Spleen (tissue), 11 donors: ENCODE measurements around the gene SPAG17. TPM values are rescaled to one million over a fixed set of nuclear protein-coding genes. Genes with fewer than 3 reads are reported as not detected.
"Not testable (repeated sequence)": the region's sequence is repeated elsewhere in the genome, so short reads cannot be mapped to it uniquely, and the experiment has no call there.

Source experiments
- DNase-seq: peaks from one replicate; pipeline ENCODE4 v3.0.0-alpha.2; 2020
- H3K27ac ChIP-seq, 8 donors: fragments of 200-600 bp; sonication (generic) in 7 of 8; 1 replicate in 4 of 8; 2 replicates in 4 of 8; pipeline versions ENCODE4 v1.5.0 to v1.8.0; 2016 to 2021; ENCODE audit warnings: inconsistent platforms in 4 of 8, mild to moderate bottlenecking in 4 of 8, moderate library complexity in 1 of 8
- H3K27me3 ChIP-seq, 7 donors: fragments of 200-600 bp; sonication (generic) in 6 of 7; replicated peaks in 1 of 7; 1 replicate in 4 of 7; 2 replicates in 3 of 7; pipeline versions ENCODE4 v1.5.0 to v1.8.0; 2016 to 2021; ENCODE audit warnings: inconsistent platforms in 3 of 7, mild to moderate bottlenecking in 1 of 7
- H3K36me3 ChIP-seq, 6 donors: fragments of 200-600 bp; sonication (generic) in 5 of 6; 1 replicate in 4 of 6; 2 replicates in 2 of 6; pipeline versions ENCODE4 v1.5.0 to v1.8.0; 2016 to 2021; ENCODE audit warnings: inconsistent platforms in 2 of 6
- H3K4me1 ChIP-seq, 6 donors: fragments of 200-600 bp; sonication (generic) in 5 of 6; 1 replicate in 3 of 6; 2 replicates in 3 of 6; pipeline versions ENCODE4 v1.5.0 to v1.8.0; 2016 to 2021; ENCODE audit warnings: inconsistent platforms in 3 of 6
- H3K4me3 ChIP-seq, 8 donors: fragments of 200-600 bp; sonication (generic) in 7 of 8; 1 replicate in 4 of 8; 2 replicates in 4 of 8; pipeline versions ENCODE4 v1.5.0 to v1.8.0; 2016 to 2021; ENCODE audit warnings: inconsistent platforms in 4 of 8, mild to moderate bottlenecking in 4 of 8, moderate library complexity in 2 of 8
- H3K9me3 ChIP-seq, 8 donors: fragments of 200-600 bp; sonication (generic) in 7 of 8; 1 replicate in 4 of 8; 2 replicates in 4 of 8; pipeline versions ENCODE4 v1.5.0 to v1.8.0; 2016 to 2021; ENCODE audit warnings: inconsistent platforms in 4 of 8
- CTCF ChIP-seq, 11 experiments: fragments of 200-600 bp in 7 of 11; fragments of 450-650 bp in 4 of 11; sonication (generic) in 4 of 11; IDR thresholded peaks in 8 of 11; conservative IDR thresholded peaks in 3 of 11; 1 replicate in 7 of 11; 2 replicates in 4 of 11; pipeline versions ENCODE4 v1.4.0 to v1.8.0; 2016 to 2021; ENCODE audit warnings: antibody characterized with exemption in 11 of 11, inconsistent platforms in 4 of 11, mild to moderate bottlenecking in 1 of 11
- POLR2A ChIP-seq, 3 donors: fragments of 450-650 bp; IDR thresholded peaks; one replicate each; pipeline ENCODE4 v1.5.1; 2017; ENCODE audit warnings: antibody characterized with exemption in 3 of 3, mild to moderate bottlenecking in 1 of 3
- POLR2AphosphoS5 ChIP-seq, 3 donors: sonication (generic); formaldehyde crosslinking; IDR thresholded peaks; one replicate each; pipeline ENCODE4 v1.5.1; 2017; ENCODE audit warnings: antibody characterized with exemption in 3 of 3
- WGBS, 5 donors: extraction: QIAGEN DNeasy Blood & Tissue Kit in 3 of 5; methylation state at CpG; one replicate each; pipeline versions ENCODE4 v1.1.5 to v1.1.7; 2013 to 2018; 5-methylcytosine and 5-hydroxymethylcytosine counted together
- intact Hi-C: fragments of 100-400 bp; cut with DNase I; formaldehyde crosslinking; loops from one replicate; pipeline ENCODE4 v1.15.0; 2023; ENCODE audit warnings: low total_unique reads
- polyA plus RNA-seq, 3 donors: library from polyadenylated mRNA; stranded (reverse); fragments of 200-250 nt; gene quantifications; one replicate each; pipeline ENCODE4 v1.2.1, GENCODE V29; 2013
- total RNA-seq, 7 donors: library from RNA; depleted of rRNA in 3 of 7; stranded (reverse); fragments of >200 nt in 3 of 7; fragmentation: NEBNext Ultra II Directional in 4 of 7; extraction: Animal tissue kit (Norgen Biotek cat#: 25700) in 4 of 7; gene quantifications; one replicate each; pipeline versions ENCODE4 v1.1.0 to v1.2.1, GENCODE V29; 2016 to 2021
- donor health status: healthy with polysubstance abuse.
- donor health status: DM: no; HTN: no; CAD: no; lungs with moderate emphysema.
- donor health status: DM: no; HTN: no; CAD: no.
- donor health status: Bipolar disorder and iron deficiency.
- donor health status: healthy.
- donor health status: DM: no; HTN: no; CAD: no.
- donor health status: DM: yes; HTN: yes; CAD: no.

Gene SPAG17
- total and polyA plus RNA-seq, 10 donors = under 0.01 to 0.91 (median 0.28) TPM; not detected in 5

GRCh38 chr1:117930173-117930447 lies 254.9 kb downstream of the SPAG17 start:
- H3K27me3 ChIP-seq = no peaks in the 10 kb centered on the region
- intact Hi-C loops = no loop called here
- no peak for TF ChIP-seq CTCF (IDR thresholded peaks at IDR 0.05 in 8 of 11, conservative IDR thresholded peaks at IDR 0.05 in 3 of 11)
- TF ChIP-seq POLR2A (IDR thresholded peaks at IDR 0.05) = no peak
- no peak for TF ChIP-seq POLR2AphosphoS5 (IDR thresholded peaks at IDR 0.05)
- H3K27ac ChIP-seq = peak overlapping the region in 7 of 8 donors; percentile 90 to 98 (median 95)
- 0 to 1% (median 1%) methylated on average over 12 of the region's 12 CpGs for WGBS, 5 donors
- no peaks in the 10 kb centered on the region for H3K9me3 ChIP-seq
- H3K4me3 ChIP-seq = peak overlapping the region; percentile 82 to 99 (median 96)
- peaks cover 26 to 68% (median 56%) of the 10 kb centered on the region in 6 donors for H3K4me1 ChIP-seq
- no peak for DNase-seq
- peaks cover 0 to 21% (median 9%) of the 10 kb centered on the region in 6 donors for H3K36me3 ChIP-seq

- H3K4me1 ChIP-seq = peaks cover 26 to 69% (median 56%) of the 10 kb centered on the region in 6 donors
- intact Hi-C loops = no loop called here
Measured at GRCh38 chr1:117929343-117930172, 255.5 kb downstream of the SPAG17 start, which contains the start of the genes GDAP2 and WDR3. Gene GDAP2 (minus strand): TSS chr1:117929621. CDS start chr1:117920357, 9,264 bp downstream. Gene WDR3 (plus strand): TSS chr1:117929739. CDS start chr1:117933320, 3,581 bp downstream.

GRCh38 chr1:117928881-117929342 lies 256.1 kb downstream of the SPAG17 start:
- DNase-seq = no peak
- WGBS, 5 donors = 0 to 1% (median 0%) methylated on average over 23 to 24 of the region's 24 CpGs
- H3K4me1 ChIP-seq = peaks cover 26 to 69% (median 56%) of the 10 kb centered on the region in 6 donors
- H3K27ac ChIP-seq = peak overlapping the region; percentile 87 to 98 (median 95)
- peaks cover 0 to 15% (median 2%) of the 10 kb centered on the region in 6 donors for H3K36me3 ChIP-seq
- no peak for TF ChIP-seq CTCF (IDR thresholded peaks at IDR 0.05 in 8 of 11, conservative IDR thresholded peaks at IDR 0.05 in 3 of 11)
- peak in 2 of 3 donors; percentile 1 to 76 for TF ChIP-seq POLR2AphosphoS5 (IDR thresholded peaks at IDR 0.05)
- peak overlapping the region; percentile 82 to 99 (median 96) for H3K4me3 ChIP-seq
- no peaks in the 10 kb centered on the region for H3K9me3 ChIP-seq
- intact Hi-C loops = no loop called here
- no peaks in the 10 kb centered on the region for H3K27me3 ChIP-seq

More at GRCh38 chr1:117929343-117930172, 255.5 kb downstream of the SPAG17 start, which contains the start of the genes GDAP2 and WDR3:
- Histone ChIP-seq H3K9me3 (no peaks in the 10 kb centered on the region), H3K36me3 (peaks cover 0 to 16% (median 6%) of the 10 kb centered on the region in 6 donors), H3K27me3 (no peaks in the 10 kb centered on the region), H3K27ac (peak within 1 kb of the TSS; percentile 87 to 98 (median 95)), H3K4me3 (peak within 1 kb of the TSS; percentile 82 to 99 (median 96))
- peak; percentile 99 for DNase-seq
- peak in 2 of 3 donors; percentile 7 to 75 for TF ChIP-seq POLR2A (IDR thresholded peaks at IDR 0.05)
- TF ChIP-seq CTCF (IDR thresholded peaks at IDR 0.05 in 8 of 11, conservative IDR thresholded peaks at IDR 0.05 in 3 of 11) = peak in 1 of 11 experiments; percentile 7
- peak; percentile 89 to 91 (median 91) for TF ChIP-seq POLR2AphosphoS5 (IDR thresholded peaks at IDR 0.05)
- 0 to 1% (median 0%) methylated on average over 57 to 64 of the region's 64 CpGs for WGBS, 5 donors

GRCh38 chr1:117925981-117926380 lies 259.0 kb downstream of the SPAG17 start:
- TF ChIP-seq CTCF (IDR thresholded peaks at IDR 0.05 in 8 of 11, conservative IDR thresholded peaks at IDR 0.05 in 3 of 11) (no peak), POLR2A (IDR thresholded peaks at IDR 0.05) (no peak)
- Histone ChIP-seq H3K36me3 (peaks cover 0 to 9% (median 0%) of the 10 kb centered on the region in 6 donors), H3K27ac (peak overlapping the region in 3 of 8 donors; percentile 12 to 60 (median 59)), H3K4me1 (peaks cover 24 to 58% (median 43%) of the 10 kb centered on the region in 6 donors), H3K4me3 (no peak overlapping the region), H3K9me3 (no peaks in the 10 kb centered on the region), H3K27me3 (no peaks in the 10 kb centered on the region)
- intact Hi-C loops = no loop called here
- WGBS, 5 donors = 49 to 67% (median 58%) methylated on average over 3 of the region's 3 CpGs
- no peak for DNase-seq

- DNase-seq, H3K27me3 ChIP-seq, H3K4me3 ChIP-seq, H3K9me3 ChIP-seq, intact Hi-C loops, H3K27ac ChIP-seq: not testable (repeated sequence)
- WGBS, 5 donors = 91 to 99% (median 95%) methylated on average over 7 of the region's 7 CpGs
- Histone ChIP-seq H3K4me1 (peaks cover 10 to 33% (median 22%) of the 10 kb centered on the region in 6 donors), H3K36me3 (peaks cover 0 to 34% (median 19%) of the 10 kb centered on the region in 6 donors)
Measured at GRCh38 chr1:117922717-117923116, 262.3 kb downstream of the SPAG17 start.
